HG03280 (cell line): ENCODE data around the gene TGFBR1.
"Not testable (repeated sequence)": the region's sequence is repeated elsewhere in the genome, so short reads cannot be mapped to it uniquely, and the experiment has no call there.

Source experiments
- ATAC-seq: cut with Tn5 transposase; IDR thresholded peaks from one replicate; pipeline ENCODE4 v1.9.1; 2021; ENCODE audit warnings: mild to moderate bottlenecking, moderate library complexity; ENCODE audit not compliant: unreplicated experiment

The TGFBR1 gene

GRCh38 chr9:99184475-99185347 is 79.8 kb downstream of the TGFBR1 start:
- ATAC-seq, result peak; percentile 42

GRCh38 chr9:99185348-99185632 is 80.4 kb downstream of the TGFBR1 start:
- no peak for ATAC-seq

- ATAC-seq, result no peak
Measured at GRCh38 chr9:99185934-99186333, 81.0 kb downstream of the TGFBR1 start.

- ATAC-seq, result no peak
Measured at GRCh38 chr9:99187311-99187710, 82.4 kb downstream of the TGFBR1 start.

GRCh38 chr9:99189186-99189585 is 84.3 kb downstream of the TGFBR1 start:
- no peak for ATAC-seq

GRCh38 chr9:99189887-99190596 is 85.1 kb downstream of the TGFBR1 start:
- no peak for ATAC-seq

- no peak for ATAC-seq
Measured at GRCh38 chr9:99190597-99191283, 85.8 kb downstream of the TGFBR1 start.

GRCh38 chr9:99192786-99193465 is 88.0 kb downstream of the TGFBR1 start:
- ATAC-seq, result no peak

GRCh38 chr9:99193466-99193821 is 88.5 kb downstream of the TGFBR1 start:
- no peak for ATAC-seq

GRCh38 chr9:99196484-99196883 is 91.6 kb downstream of the TGFBR1 start:
- not testable (repeated sequence) for ATAC-seq

GRCh38 chr9:99197124-99197630 is 92.3 kb downstream of the TGFBR1 start:
- no peak for ATAC-seq

- ATAC-seq, result no peak
Measured at GRCh38 chr9:99197987-99198386, 93.1 kb downstream of the TGFBR1 start.

GRCh38 chr9:99199938-99200539 is 95.1 kb downstream of the TGFBR1 start:
- ATAC-seq, result no peak

GRCh38 chr9:99201603-99202002 is 96.7 kb downstream of the TGFBR1 start:
- ATAC-seq, result no peak
